ENCODE measurements around the gene CYSTM1.

Gene CYSTM1

GRCh38 chr5:140239461-140239860 lies 64.5 kb downstream of the CYSTM1 start:
- peaks cover 15% of the 10 kb centered on the region; the same call in 1 of the 2 replicates for H4K20me1 ChIP-seq (ENCODE audit: insufficient read depth, low read length)
- H3K4me3 ChIP-seq (ENCODE audit: low read depth in 1 of 2, low read length in 2 of 2), result no peak overlapping the region
- H3K4me1 ChIP-seq (ENCODE audit: insufficient read depth, low read length), result no peaks in the 10 kb centered on the region
- peaks cover 16% of the 10 kb centered on the region for H3K36me3 ChIP-seq (ENCODE audit: insufficient read depth, low read length)
- H3K4me2 ChIP-seq (ENCODE audit: insufficient read depth, low read length), result no peak overlapping the region
- peak; percentile 19; the same call in 2 of the 3 replicates for ATAC-seq (ENCODE audit: insufficient read depth, low read depth)
- H3K9ac ChIP-seq (ENCODE audit: low read depth, low read length), result no peak overlapping the region
- H3K27ac ChIP-seq (ENCODE audit: low read length), result no peak overlapping the region
- H3K27me3 ChIP-seq (ENCODE audit: insufficient read depth, low read length, poor library complexity), result no peaks in the 10 kb centered on the region
- no peaks in the 10 kb centered on the region for H3K79me2 ChIP-seq (ENCODE audit: insufficient read depth, low read length)
- no peak overlapping the region for H2AFZ ChIP-seq (ENCODE audit: low read depth, low read length)
- DNase-seq, result no peak
- TF ChIP-seq CTCF (IDR thresholded peaks at IDR 0.05; ENCODE audit: borderline replicate concordance, extremely low read depth, low read length, poor library complexity, severe bottlenecking) (no peak), EZH2 (IDR thresholded peaks at IDR 0.05; ENCODE audit: borderline replicate concordance, low read depth, low read length, severe bottlenecking) (no peak)
- H3K9me3 ChIP-seq (ENCODE audit: insufficient read depth, low read length, severe bottlenecking), result no peaks in the 10 kb centered on the region

DNA sequence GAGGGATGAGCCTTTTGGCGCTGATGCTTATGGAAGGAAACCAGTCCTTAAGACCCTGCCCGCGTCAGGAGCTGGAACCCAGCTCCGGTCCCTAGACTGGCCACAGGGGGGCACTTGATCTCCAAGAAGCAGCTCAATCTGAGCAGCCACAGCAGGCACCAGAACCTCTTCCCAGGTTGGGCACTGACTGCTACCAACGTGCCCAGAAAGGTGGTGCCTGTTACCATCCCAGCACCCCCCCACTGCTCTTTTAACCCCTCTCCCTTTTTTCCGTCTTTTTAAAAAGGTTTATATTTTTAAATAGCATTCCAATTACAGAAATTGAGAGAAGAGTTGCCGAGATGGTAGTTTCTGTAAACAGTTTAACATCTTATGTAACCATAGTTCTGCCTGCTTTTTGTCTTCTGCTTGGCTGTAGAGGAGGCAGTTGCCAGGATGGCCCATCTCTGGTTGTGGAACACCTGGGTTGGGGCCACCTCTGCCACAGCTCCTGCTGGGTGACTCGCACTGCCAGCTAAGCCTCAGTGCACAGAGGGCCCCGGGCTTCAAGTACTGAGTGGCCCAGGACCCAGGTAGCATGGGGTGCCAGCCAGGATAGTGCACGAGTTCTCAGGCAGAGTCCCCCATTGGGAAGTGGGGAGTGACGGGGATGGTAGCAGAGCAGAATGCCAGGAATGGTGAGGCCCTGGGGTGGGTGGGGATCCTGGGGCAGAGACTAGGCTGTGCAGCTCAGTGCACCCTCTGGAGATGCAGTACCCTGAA lies 65.1 kb downstream of the CYSTM1 start:
- H3K4me1 ChIP-seq (ENCODE audit: insufficient read depth, low read length), result no peaks in the 10 kb centered on the region
- peak; percentile 80 for ATAC-seq (ENCODE audit: insufficient read depth, low read depth)
- peak; percentile 65 for DNase-seq

GRCh38 chr5:140240987-140241706 lies 66.2 kb downstream of the CYSTM1 start:
- no peak for TF ChIP-seq CTCF (IDR thresholded peaks at IDR 0.05; ENCODE audit: borderline replicate concordance, extremely low read depth, low read length, poor library complexity, severe bottlenecking)
- TF ChIP-seq EZH2 (IDR thresholded peaks at IDR 0.05; ENCODE audit: borderline replicate concordance, low read depth, low read length, severe bottlenecking), result no peak

More for the DNA sequence above, 65.1 kb downstream of the CYSTM1 start:
- H3K27ac ChIP-seq (ENCODE audit: low read length), result no peak overlapping the region
- H3K9ac ChIP-seq (ENCODE audit: low read depth, low read length), result no peak overlapping the region
- H3K4me3 ChIP-seq (ENCODE audit: low read depth in 1 of 2, low read length in 2 of 2), result no peak overlapping the region
- TF ChIP-seq EZH2 (IDR thresholded peaks at IDR 0.05; ENCODE audit: borderline replicate concordance, low read depth, low read length, severe bottlenecking), result no peak
- TF ChIP-seq CTCF (IDR thresholded peaks at IDR 0.05; ENCODE audit: borderline replicate concordance, extremely low read depth, low read length, poor library complexity, severe bottlenecking), result peak; percentile 71
- H3K4me2 ChIP-seq (ENCODE audit: insufficient read depth, low read length), result no peak overlapping the region
- H4K20me1 ChIP-seq (ENCODE audit: insufficient read depth, low read length), result peaks cover 19% of the 10 kb centered on the region; the same call in 1 of the 2 replicates
- no peak overlapping the region for H2AFZ ChIP-seq (ENCODE audit: low read depth, low read length)
- no peaks in the 10 kb centered on the region for H3K27me3 ChIP-seq (ENCODE audit: insufficient read depth, low read length, poor library complexity)
- no peaks in the 10 kb centered on the region for H3K79me2 ChIP-seq (ENCODE audit: insufficient read depth, low read length)
- H3K36me3 ChIP-seq (ENCODE audit: insufficient read depth, low read length), result peaks cover 22% of the 10 kb centered on the region
- H3K9me3 ChIP-seq (ENCODE audit: insufficient read depth, low read length, severe bottlenecking), result no peaks in the 10 kb centered on the region

More at GRCh38 chr5:140240987-140241706, 66.2 kb downstream of the CYSTM1 start:
- no peaks in the 10 kb centered on the region for H3K27me3 ChIP-seq (ENCODE audit: insufficient read depth, low read length, poor library complexity)
- DNase-seq, result no peak
- H3K27ac ChIP-seq (ENCODE audit: low read length), result no peak overlapping the region
- peaks cover 22% of the 10 kb centered on the region for H4K20me1 ChIP-seq (ENCODE audit: insufficient read depth, low read length)
- no peaks in the 10 kb centered on the region for H3K4me1 ChIP-seq (ENCODE audit: insufficient read depth, low read length)
- no peak for ATAC-seq (ENCODE audit: insufficient read depth, low read depth)
- H3K79me2 ChIP-seq (ENCODE audit: insufficient read depth, low read length), result no peaks in the 10 kb centered on the region
- H3K9ac ChIP-seq (ENCODE audit: low read depth, low read length), result no peak overlapping the region
- no peak overlapping the region for H3K4me2 ChIP-seq (ENCODE audit: insufficient read depth, low read length)
- H3K4me3 ChIP-seq (ENCODE audit: low read depth in 1 of 2, low read length in 2 of 2), result no peak overlapping the region
- H3K36me3 ChIP-seq (ENCODE audit: insufficient read depth, low read length), result peaks cover 33% of the 10 kb centered on the region
- no peaks in the 10 kb centered on the region for H3K9me3 ChIP-seq (ENCODE audit: insufficient read depth, low read length, severe bottlenecking)
- no peak overlapping the region for H2AFZ ChIP-seq (ENCODE audit: low read depth, low read length)
